HL-60 (cell line): ENCODE results near the gene OR4D1.

Source experiments
- CTCF ChIP-seq: IDR thresholded peaks from one replicate; pipeline ENCODE4 v1.5.1; 2011; ENCODE audit warnings: low read length, control low read depth, inconsistent platforms; ENCODE audit not compliant: insufficient read depth
- GABPA ChIP-seq: IDR thresholded peaks from 2 replicates; pipeline ENCODE4 v1.6.1; 2012; ENCODE audit warnings: low read depth
- POLR2AphosphoS5 ChIP-seq: IDR thresholded peaks from 2 replicates; pipeline ENCODE4 v1.6.1; 2012; ENCODE audit warnings: low read depth
- REST ChIP-seq: IDR thresholded peaks from 2 replicates; pipeline ENCODE4 v1.6.1; 2012; ENCODE audit warnings: low read depth; ENCODE audit not compliant: insufficient replicate concordance
- SPI1 ChIP-seq: IDR thresholded peaks from 2 replicates; pipeline ENCODE4 v1.6.1; 2012; ENCODE audit warnings: low read depth, mild to moderate bottlenecking, borderline replicate concordance

GRCh38 chr17:58144801-58145200, 3.4 kb upstream of the OR4D1 start:
- no peak for TF ChIP-seq CTCF
- TF ChIP-seq GABPA = no peak
- TF ChIP-seq POLR2AphosphoS5 = no peak
- TF ChIP-seq REST = no peak
- TF ChIP-seq SPI1 = no peak
